NCI-H2196 (cell line): ENCODE measurements around the gene EXOSC6.
"Not testable (repeated sequence)": the region's sequence is repeated elsewhere in the genome, so short reads cannot be mapped to it uniquely, and the experiment has no call there.

Experiments
- DNase-seq: peaks from one replicate; lab custom pipeline; 2025; ENCODE audit not compliant: unreplicated experiment; lab: John Stamatoyannopoulos, UW

The EXOSC6 gene

GRCh38 chr16:70200063-70200462, 51.7 kb downstream of the EXOSC6 start:
- not testable (repeated sequence) for DNase-seq

GRCh38 chr16:70199170-70199569, 52.6 kb downstream of the EXOSC6 start:
- DNase-seq: not testable (repeated sequence)

GRCh38 chr16:70198666-70199065, 53.1 kb downstream of the EXOSC6 start:
- not testable (repeated sequence) for DNase-seq

- DNase-seq: not testable (repeated sequence)
These were observed 53.5 kb downstream of the EXOSC6 start for GRCh38 chr16:70198230-70198629.

GRCh38 chr16:70197611-70198010, 54.1 kb downstream of the EXOSC6 start:
- DNase-seq: not testable (repeated sequence)
